NCI-H460 (cell line): Measurements from ENCODE around the gene RBMS2. TPM values are rescaled to one million over a fixed set of nuclear protein-coding genes. Genes with fewer than 3 reads are reported as not detected.
"Not testable (repeated sequence)": the region's sequence is repeated elsewhere in the genome, so short reads cannot be mapped to it uniquely, and the experiment has no call there.

Experiments
- DNase-seq: peaks from one replicate; pipeline ENCODE4 v3.0.0-alpha.2; 2016; ENCODE audit warnings: low read depth; ENCODE audit errors: extremely low read depth
- total RNA-seq: library from RNA; depleted of rRNA; stranded (reverse); fragments of >200 nt; shearing (Covaris generic); gene quantifications from 2 replicates; pipeline ENCODE4 v1.2.3, GENCODE V29; 2014

The RBMS2 gene
- total RNA-seq, 1 experiment from 2014 or later: 52.8 TPM

GRCh38 chr12:56577248-56577647 lies 55.6 kb downstream of the RBMS2 start:
- DNase-seq: not testable (repeated sequence)

- no peak for DNase-seq
These were observed 57.4 kb downstream of the RBMS2 start for GRCh38 chr12:56578983-56579546.

- DNase-seq: no peak
These were observed 60.0 kb downstream of the RBMS2 start for GRCh38 chr12:56581418-56582145.

GRCh38 chr12:56585098-56585497 lies 63.5 kb downstream of the RBMS2 start:
- DNase-seq: no peak

- no peak for DNase-seq
These were observed 68.2 kb downstream of the RBMS2 start for GRCh38 chr12:56589783-56590182.

GRCh38 chr12:56590237-56590830 lies 68.7 kb downstream of the RBMS2 start:
- DNase-seq: peak; percentile 26

- no peak for DNase-seq
These were observed 69.5 kb downstream of the RBMS2 start for GRCh38 chr12:56591126-56591525.

- no peak for DNase-seq
These were observed 70.3 kb downstream of the RBMS2 start for GRCh38 chr12:56591961-56592360.

- DNase-seq: peak; percentile 62
These were observed 72.4 kb downstream of the RBMS2 start for GRCh38 chr12:56593909-56594621.

- DNase-seq: no peak
These were observed 75.2 kb downstream of the RBMS2 start for GRCh38 chr12:56596815-56597214.

GRCh38 chr12:56599041-56599440 lies 77.4 kb downstream of the RBMS2 start:
- DNase-seq: no peak

GRCh38 chr12:56599797-56600196 lies 78.2 kb downstream of the RBMS2 start:
- no peak for DNase-seq

GRCh38 chr12:56600753-56601152 lies 79.1 kb downstream of the RBMS2 start:
- DNase-seq: no peak

- DNase-seq: no peak
These were observed 79.9 kb downstream of the RBMS2 start for GRCh38 chr12:56601503-56601902.

GRCh38 chr12:56602239-56602638 lies 80.6 kb downstream of the RBMS2 start:
- DNase-seq: no peak

- DNase-seq: no peak
These were observed 82.7 kb downstream of the RBMS2 start for GRCh38 chr12:56604355-56604754.

- DNase-seq: no peak
These were observed 93.0 kb downstream of the RBMS2 start for GRCh38 chr12:56614627-56615026.

- DNase-seq: no peak
These were observed 94.6 kb downstream of the RBMS2 start for GRCh38 chr12:56616244-56616643.

GRCh38 chr12:56616925-56617324 lies 95.3 kb downstream of the RBMS2 start:
- DNase-seq: no peak

- no peak for DNase-seq
These were observed 100.9 kb downstream of the RBMS2 start for GRCh38 chr12:56622535-56622934.

GRCh38 chr12:56626701-56627100 lies 105.1 kb downstream of the RBMS2 start:
- DNase-seq: no peak
